Eye (tissue), 1 donor: ENCODE results near the gene BTG1.
A peak's percentile ranks its signal among the peaks of the same experiment; 100 is the strongest.

Source experiments
- DNase-seq: peaks from one replicate; pipeline ENCODE4 v3.0.0-alpha.2; 2015

BTG1 gene

GRCh38 chr12:92132288-92132687, 13.4 kb downstream of the BTG1 start:
- peak; percentile 3 for DNase-seq

- no peak for DNase-seq
Observed at GRCh38 chr12:92130999-92131398, 14.6 kb downstream of the BTG1 start.

GRCh38 chr12:92129609-92130008, 16.0 kb downstream of the BTG1 start:
- no peak for DNase-seq

- DNase-seq: no peak
Observed at GRCh38 chr12:92128612-92129011, 17.0 kb downstream of the BTG1 start.

- DNase-seq: no peak
Observed at GRCh38 chr12:92124689-92125029, 21.0 kb downstream of the BTG1 start.

- no peak for DNase-seq
Observed at GRCh38 chr12:92123780-92124688, 21.6 kb downstream of the BTG1 start.

- no peak for DNase-seq
Observed at GRCh38 chr12:92122941-92123779, 22.5 kb downstream of the BTG1 start.

GRCh38 chr12:92121826-92122225, 23.8 kb downstream of the BTG1 start:
- no peak for DNase-seq

GRCh38 chr12:92118826-92119536, 26.7 kb downstream of the BTG1 start:
- no peak for DNase-seq

GRCh38 chr12:92114834-92115233, 30.8 kb downstream of the BTG1 start:
- no peak for DNase-seq

GRCh38 chr12:92111256-92111655, 34.4 kb downstream of the BTG1 start:
- no peak for DNase-seq

- no peak for DNase-seq
Observed at GRCh38 chr12:92110083-92110640, 35.5 kb downstream of the BTG1 start.

- DNase-seq: no peak
Observed at GRCh38 chr12:92109613-92110012, 36.0 kb downstream of the BTG1 start.

GRCh38 chr12:92108651-92109050, 37.0 kb downstream of the BTG1 start:
- DNase-seq: peak; percentile 70

- DNase-seq: peak; percentile 87
Observed at GRCh38 chr12:92107621-92108131, 38.0 kb downstream of the BTG1 start.

GRCh38 chr12:92107094-92107493, 38.6 kb downstream of the BTG1 start:
- no peak for DNase-seq

GRCh38 chr12:92105676-92106075, 40.0 kb downstream of the BTG1 start:
- no peak for DNase-seq

GRCh38 chr12:92105110-92105509, 40.5 kb downstream of the BTG1 start:
- DNase-seq: no peak

- no peak for DNase-seq
Observed at GRCh38 chr12:92102606-92103005, 43.0 kb downstream of the BTG1 start.

GRCh38 chr12:92098594-92099380, 46.9 kb downstream of the BTG1 start:
- no peak for DNase-seq

- DNase-seq: no peak
Observed at GRCh38 chr12:92096346-92097136, 49.1 kb downstream of the BTG1 start.
